Stomach (tissue), 4 donors: ENCODE measurements around the gene YBEY.

Experiments used
- CTCF ChIP-seq, 7 experiments: fragments of 450-650 bp in 4 of 7; fragments of 200-600 bp in 3 of 7; sonication (generic) in 3 of 7; IDR thresholded peaks; one replicate each; pipeline ENCODE4 v1.5.1; 2016 to 2019; ENCODE audit warnings: antibody characterized with exemption in 7 of 7, control low read depth in 2 of 7, mild to moderate bottlenecking in 1 of 7
- EP300 ChIP-seq: sonication (generic); formaldehyde crosslinking; IDR thresholded peaks from one replicate; pipeline ENCODE4 v1.6.1; 2017; ENCODE audit warnings: antibody characterized with exemption
- POLR2A ChIP-seq, 4 donors: fragments of 450-650 bp; IDR thresholded peaks; one replicate each; pipeline ENCODE4 v1.6.1; 2016; ENCODE audit warnings: antibody characterized with exemption in 4 of 4, control low read depth in 2 of 4, mild to moderate bottlenecking in 1 of 4, moderate library complexity in 1 of 4

GRCh38 chr21:46295177-46295770 lies 9.1 kb downstream of the YBEY start:
- TF ChIP-seq POLR2A (IDR thresholded peaks at IDR 0.05) (no peak), EP300 (no peak), CTCF (IDR thresholded peaks at IDR 0.05) (no peak)
